Psoas muscle (tissue), 8 donors: Measurements from ENCODE around the gene AFF1. TPM values are rescaled to one million over a fixed set of nuclear protein-coding genes. Genes with fewer than 3 reads are reported as not detected.

Experiments used
- ATAC-seq, 4 donors: fragments of 200-7000 bp; cut with Tn5 transposase; one replicate each; pipeline ENCODE4 v1.9.1; 2020; ENCODE audit warnings: moderate library complexity in 3 of 4, mild to moderate bottlenecking in 2 of 4
- DNase-seq, 2 donors: peaks; one replicate each; pipeline ENCODE4 v3.0.0-alpha.2; 2020
- H3K27ac ChIP-seq: fragments of 200-600 bp; one replicate; pipeline ENCODE4 v1.8.0; 2022
- H3K27me3 ChIP-seq, 3 donors: fragments of 200-600 bp in 1 of 3; one replicate each; pipeline versions ENCODE4 v1.6.1 to v1.8.0; 2013 to 2022; ENCODE audit warnings: low read length in 2 of 3, mild to moderate bottlenecking in 2 of 3, moderate library complexity in 1 of 3; ENCODE audit not compliant: insufficient read depth in 3 of 3
- H3K36me3 ChIP-seq, 2 donors: fragments of 200-600 bp in 1 of 2; one replicate each; pipeline versions ENCODE4 v1.6.1 to v1.8.0; 2013 to 2022; ENCODE audit warnings: low read depth in 1 of 2, mild to moderate bottlenecking in 1 of 2, moderate library complexity in 1 of 2; ENCODE audit not compliant: insufficient read depth in 1 of 2
- H3K4me1 ChIP-seq: fragments of 200-600 bp; one replicate; pipeline ENCODE4 v1.8.0; 2022
- H3K4me3 ChIP-seq: fragments of 200-600 bp; one replicate; pipeline ENCODE4 v1.8.0; 2022; ENCODE audit warnings: mild to moderate bottlenecking
- H3K9me3 ChIP-seq: fragments of 200-600 bp; one replicate; pipeline ENCODE4 v1.8.0; 2022
- WGBS, 3 donors: extraction: QIAGEN DNeasy Blood & Tissue Kit; methylation state at CpG; one replicate each; pipeline versions ENCODE4 v1.1.6 to v1.1.7; 2013; 5-methylcytosine and 5-hydroxymethylcytosine counted together
- intact Hi-C, 2 donors: fragments of 100-400 bp; cut with DNase I; formaldehyde crosslinking; loops; one replicate each; pipeline versions ENCODE4 v1.11.0 to v1.14.2; 2022
- polyA plus RNA-seq, 3 donors: library from polyadenylated mRNA; stranded (reverse); fragments of 200-250 nt; gene quantifications; one replicate each; pipeline ENCODE4 v1.2.3, GENCODE V29; 2013
- total RNA-seq, 4 donors: library from RNA; stranded (reverse); fragmentation: NEBNext Ultra II Directional in 2 of 4; extraction: Animal tissue kit (Norgen Biotek cat#: 25700) in 2 of 4; gene quantifications; one replicate each; pipeline versions ENCODE4 v1.2.1 to v1.2.4, GENCODE V29; 2021 to 2023
- TF ChIP-seq, protein P1 (sequence below): fragments of 200-600 bp; IDR thresholded peaks from one replicate; pipeline ENCODE4 v1.8.0; 2022; ENCODE audit warnings: antibody characterized with exemption
- donor health status: healthy with polysubstance abuse.
- donor health status: DM: no; HTN: no; CAD: no; lungs with moderate emphysema.
- donor health status: Bipolar disorder and iron deficiency.
- donor health status: healthy.
- donor health status: DM: yes; HTN: yes; CAD: no.
- donor health status: DM: no; HTN: no; CAD: no.
- donor health status: DM: no; HTN: no; CAD: no.
- donor health status: DM: yes; HTN: yes; CAD: no.

AFF1 gene
- total and polyA plus RNA-seq, 7 donors = 62.7 to 171 (median 120) TPM

DNA sequence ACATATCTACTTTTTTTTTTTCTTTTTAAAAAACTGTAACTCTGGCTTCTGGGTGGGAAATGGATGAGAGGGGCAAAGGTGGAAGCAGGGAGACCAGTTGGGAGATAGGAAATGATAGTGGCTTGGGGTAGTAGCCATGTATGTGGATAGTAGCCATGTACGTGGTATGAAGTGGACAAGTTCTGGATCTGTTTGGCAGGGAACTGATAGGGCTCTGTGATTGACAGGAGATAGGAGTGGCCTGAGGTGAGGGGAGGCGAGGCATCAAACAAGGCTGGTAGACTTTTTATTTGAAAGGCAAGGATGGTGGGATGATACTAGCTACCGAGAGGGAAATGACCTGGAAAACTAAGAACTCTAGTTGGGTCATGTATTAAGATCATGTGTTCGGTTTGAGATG is 117.8 kb downstream of the AFF1 start:
- peaks cover 0 to 18% of the 10 kb centered on the region in 2 donors for H3K36me3 ChIP-seq
- peak overlapping the region; percentile 87 for H3K27ac ChIP-seq
- intact Hi-C loops = loop anchor here in 1 of 2 donors (1.0 kb wide), 1 partner anchor 11 kb away; no protein-coding TSS in a partner anchor

DNA sequence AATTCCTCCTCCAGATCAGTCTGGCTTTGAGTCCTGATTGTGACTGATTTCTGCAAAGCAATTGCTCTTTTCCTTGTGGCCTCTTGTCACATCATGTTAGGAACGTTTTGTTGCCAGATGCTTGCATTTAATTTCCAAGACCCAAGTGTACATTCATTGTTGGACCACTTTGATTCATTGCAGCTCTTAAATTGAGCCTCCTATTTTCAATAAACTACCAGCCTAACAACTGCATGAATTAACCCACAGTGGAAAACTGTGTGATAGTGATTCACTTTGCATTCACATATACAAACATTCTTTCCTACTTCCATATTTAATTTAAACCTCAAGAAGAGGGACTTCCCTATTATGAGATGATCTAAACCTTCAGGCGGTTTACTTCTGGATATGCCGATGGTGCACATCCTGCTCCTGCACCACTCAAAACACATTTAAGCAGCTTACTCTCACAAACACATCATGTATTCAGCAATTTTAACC is 118.4 kb downstream of the AFF1 start:
- Histone ChIP-seq H3K36me3 (peaks cover 0 to 17% of the 10 kb centered on the region in 2 donors), H3K4me1 (peaks cover 78% of the 10 kb centered on the region), H3K27ac (peak overlapping the region; percentile 87), H3K4me3 (no peak overlapping the region), H3K9me3 (no peaks in the 10 kb centered on the region), H3K27me3 (no peaks in the 10 kb centered on the region)
- WGBS, 3 donors = 53 to 67% (median 54%) methylated on average over 3 of the region's 3 CpGs
- DNase-seq (no peak), ATAC-seq (no peak)
- TF ChIP-seq, protein P1, sequence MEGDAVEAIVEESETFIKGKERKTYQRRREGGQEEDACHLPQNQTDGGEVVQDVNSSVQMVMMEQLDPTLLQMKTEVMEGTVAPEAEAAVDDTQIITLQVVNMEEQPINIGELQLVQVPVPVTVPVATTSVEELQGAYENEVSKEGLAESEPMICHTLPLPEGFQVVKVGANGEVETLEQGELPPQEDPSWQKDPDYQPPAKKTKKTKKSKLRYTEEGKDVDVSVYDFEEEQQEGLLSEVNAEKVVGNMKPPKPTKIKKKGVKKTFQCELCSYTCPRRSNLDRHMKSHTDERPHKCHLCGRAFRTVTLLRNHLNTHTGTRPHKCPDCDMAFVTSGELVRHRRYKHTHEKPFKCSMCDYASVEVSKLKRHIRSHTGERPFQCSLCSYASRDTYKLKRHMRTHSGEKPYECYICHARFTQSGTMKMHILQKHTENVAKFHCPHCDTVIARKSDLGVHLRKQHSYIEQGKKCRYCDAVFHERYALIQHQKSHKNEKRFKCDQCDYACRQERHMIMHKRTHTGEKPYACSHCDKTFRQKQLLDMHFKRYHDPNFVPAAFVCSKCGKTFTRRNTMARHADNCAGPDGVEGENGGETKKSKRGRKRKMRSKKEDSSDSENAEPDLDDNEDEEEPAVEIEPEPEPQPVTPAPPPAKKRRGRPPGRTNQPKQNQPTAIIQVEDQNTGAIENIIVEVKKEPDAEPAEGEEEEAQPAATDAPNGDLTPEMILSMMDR = no peak
- intact Hi-C loops = no loop called here

More for the DNA sequence above, 117.8 kb downstream of the AFF1 start:
- 47 to 80% (median 49%) methylated on average over 4 of the region's 4 CpGs for WGBS, 3 donors
- no peaks in the 10 kb centered on the region for H3K27me3 ChIP-seq
- peaks cover 72% of the 10 kb centered on the region for H3K4me1 ChIP-seq
- DNase-seq (no peak), ATAC-seq (peak in 1 of 4 donors; percentile 25)
- H3K4me3 ChIP-seq = no peak overlapping the region
- no peaks in the 10 kb centered on the region for H3K9me3 ChIP-seq
- TF ChIP-seq, protein P1 = no peak

DNA sequence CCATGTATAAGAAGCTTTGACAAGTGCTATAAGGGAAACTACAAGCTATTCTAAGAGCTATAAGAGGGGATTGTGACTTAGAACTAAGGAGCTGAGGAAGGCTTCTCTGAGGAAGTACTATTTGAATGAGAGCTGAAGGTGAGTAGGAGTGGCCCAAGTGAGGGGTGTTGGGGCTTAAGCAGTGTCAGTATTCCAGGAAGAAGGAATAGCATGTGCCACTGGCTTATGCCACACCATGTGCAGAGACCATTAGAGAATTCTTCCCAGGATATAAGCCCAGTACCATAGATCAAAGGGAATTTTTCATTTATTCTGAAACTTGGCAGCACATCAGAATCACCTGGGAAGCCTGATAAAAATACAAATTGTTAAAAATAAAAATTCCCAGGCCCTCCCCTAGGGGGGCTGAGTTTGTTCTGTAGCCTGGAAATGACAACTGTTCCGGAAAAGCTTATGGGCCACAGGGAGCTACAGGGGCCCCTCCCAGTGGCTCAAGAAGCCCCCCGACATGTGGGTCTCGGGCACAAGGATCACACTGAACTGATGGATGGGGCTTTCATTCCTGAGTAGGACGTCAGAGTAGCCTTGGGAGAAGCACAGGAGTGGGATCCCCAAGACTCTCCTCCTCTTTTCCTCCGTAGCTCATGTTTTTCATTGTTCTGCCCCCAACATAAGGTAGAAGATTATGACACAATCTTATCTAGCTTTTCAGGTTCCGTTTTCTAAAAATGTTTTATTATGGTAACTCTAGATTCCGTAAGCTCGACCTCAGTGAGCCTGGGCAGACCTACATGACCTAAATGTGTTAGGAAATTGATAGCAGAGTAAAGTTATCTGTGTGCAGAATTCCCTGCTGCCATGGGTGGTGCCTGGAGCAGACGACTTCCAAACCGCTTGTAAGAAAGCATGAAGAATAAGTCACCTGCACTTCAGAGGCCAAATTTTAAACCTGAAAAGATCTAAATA is 119.3 kb downstream of the AFF1 start:
- ATAC-seq = peak; percentile 54 to 59 (median 56)
- peaks cover 86% of the 10 kb centered on the region for H3K4me1 ChIP-seq
- 28 to 50% (median 31%) methylated on average over 10 of the region's 10 CpGs for WGBS, 3 donors
- peak overlapping the region; percentile 37 for H3K4me3 ChIP-seq
- peaks cover 0 to 12% of the 10 kb centered on the region in 2 donors for H3K36me3 ChIP-seq
- DNase-seq = no peak
- no peaks in the 10 kb centered on the region for H3K27me3 ChIP-seq
- intact Hi-C loops = no loop called here
- peak overlapping the region; percentile 87 for H3K27ac ChIP-seq
- no peaks in the 10 kb centered on the region for H3K9me3 ChIP-seq
- TF ChIP-seq, protein P1 = no peak

DNA sequence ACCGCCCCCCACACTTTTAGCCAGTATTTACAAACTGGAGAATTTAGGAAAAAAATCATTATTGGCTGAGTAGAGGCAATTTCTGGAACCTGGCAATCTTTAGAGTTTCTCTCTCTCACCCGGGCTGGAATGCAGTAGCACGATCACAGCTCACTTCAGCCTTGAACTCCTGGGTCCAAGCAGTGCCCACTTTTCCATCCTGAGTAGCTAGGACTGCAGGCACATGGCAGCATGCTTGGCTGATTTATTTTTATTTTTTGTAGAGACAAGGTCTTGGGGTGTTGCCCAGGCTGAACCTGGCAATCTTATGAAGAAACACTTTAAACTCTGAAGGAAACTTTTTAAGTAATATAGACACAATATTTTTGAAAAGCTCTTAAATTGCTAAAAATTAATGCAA is 120.1 kb downstream of the AFF1 start:
- intact Hi-C loops = no loop called here
- H3K9me3 ChIP-seq = no peaks in the 10 kb centered on the region
- no peak for DNase-seq
- H3K36me3 ChIP-seq = peaks cover 0 to 8% of the 10 kb centered on the region in 2 donors
- peak overlapping the region; percentile 37 for H3K4me3 ChIP-seq
- TF ChIP-seq, protein P1 = no peak
- H3K4me1 ChIP-seq = peaks cover 87% of the 10 kb centered on the region
- no peaks in the 10 kb centered on the region for H3K27me3 ChIP-seq
- ATAC-seq = peak; percentile 29 to 50 (median 36)
- peak overlapping the region; percentile 87 for H3K27ac ChIP-seq
- WGBS, 3 donors = 10 to 25% (median 22%) methylated on average over 3 of the region's 3 CpGs
